ENCODE data around the gene PRUNE2.
"Not testable (repeated sequence)": the region's sequence is repeated elsewhere in the genome, so short reads cannot be mapped to it uniquely, and the experiment has no call there.

The PRUNE2 gene

DNA sequence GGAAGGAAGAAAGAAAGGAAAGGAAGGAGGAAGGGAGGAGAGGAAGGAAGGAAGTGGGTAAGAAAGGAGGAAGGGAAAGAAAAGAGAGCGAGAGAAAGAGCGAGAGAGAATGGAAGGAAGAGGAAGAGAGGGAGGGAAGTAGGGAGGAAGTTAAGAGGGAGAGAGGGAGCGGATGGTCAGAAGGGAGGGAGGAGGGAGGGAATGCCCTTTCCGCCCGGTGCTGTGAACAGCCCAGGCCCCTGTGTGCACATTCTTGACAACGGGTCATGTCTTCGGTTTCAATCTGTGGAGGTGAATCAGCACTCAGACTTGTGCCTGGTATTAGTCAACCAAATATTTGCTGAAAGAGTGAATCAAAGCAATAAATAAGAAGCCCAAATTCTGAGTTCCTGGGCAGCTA, 39.2 kb downstream of the PRUNE2 start:
- no peak for DNase-seq

DNA sequence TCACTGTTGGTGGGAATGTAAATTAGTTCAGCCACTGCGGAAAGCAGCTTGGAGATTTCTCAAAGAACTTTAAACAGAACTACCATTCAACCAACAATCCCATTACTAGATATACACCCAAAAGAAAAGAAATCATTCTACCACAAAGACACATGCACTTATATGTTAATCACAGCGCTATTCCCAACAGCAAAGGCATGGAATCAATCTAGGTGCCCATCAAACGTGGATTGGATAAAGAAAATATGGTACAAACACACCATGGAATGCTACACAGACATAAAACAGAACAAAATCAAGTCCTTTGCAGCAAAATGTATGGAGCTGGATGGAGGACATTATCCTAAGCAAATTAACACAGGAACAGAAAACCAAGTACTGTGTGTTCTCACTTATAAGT, 42.1 kb downstream of the PRUNE2 start:
- DNase-seq, result no peak

DNA sequence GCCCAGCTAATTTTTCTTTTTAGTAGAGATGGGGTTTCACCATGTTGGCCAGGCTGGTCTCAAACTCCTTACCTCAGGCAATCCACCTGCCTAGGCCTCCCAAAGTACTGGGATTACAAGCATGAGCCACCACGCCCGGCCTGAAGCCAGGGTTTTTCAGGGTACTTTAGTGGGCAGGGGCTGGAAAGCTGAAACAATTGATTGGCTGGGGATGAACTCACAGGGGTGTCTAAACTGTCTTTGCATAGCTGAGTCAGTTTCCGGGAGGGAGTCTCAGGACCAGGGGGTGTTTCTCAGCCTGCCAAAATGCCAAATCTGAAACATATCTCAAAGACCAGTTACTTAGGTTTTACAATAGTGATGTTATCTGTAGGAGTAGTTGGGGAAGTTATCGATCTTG, 46.1 kb downstream of the PRUNE2 start:
- DNase-seq, result no peak

DNA sequence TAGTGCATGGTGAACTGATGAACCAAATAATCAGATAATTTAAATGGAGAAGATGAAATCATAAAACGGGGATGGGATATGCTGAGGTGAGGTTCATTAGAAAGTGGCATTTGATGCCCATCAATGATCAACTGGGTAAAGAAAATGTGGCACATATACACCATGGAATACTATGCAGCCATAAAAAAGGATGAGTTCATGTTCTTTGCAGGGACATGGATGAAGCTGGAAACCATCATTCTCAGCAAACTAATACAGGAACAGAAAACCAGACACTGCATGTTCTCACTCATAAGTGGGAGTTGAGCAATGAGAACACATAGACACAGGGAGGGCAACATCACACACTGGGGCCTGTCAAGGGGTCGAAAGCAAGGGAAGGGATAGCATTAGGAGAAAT, 47.7 kb downstream of the PRUNE2 start:
- DNase-seq, result not testable (repeated sequence)

DNA sequence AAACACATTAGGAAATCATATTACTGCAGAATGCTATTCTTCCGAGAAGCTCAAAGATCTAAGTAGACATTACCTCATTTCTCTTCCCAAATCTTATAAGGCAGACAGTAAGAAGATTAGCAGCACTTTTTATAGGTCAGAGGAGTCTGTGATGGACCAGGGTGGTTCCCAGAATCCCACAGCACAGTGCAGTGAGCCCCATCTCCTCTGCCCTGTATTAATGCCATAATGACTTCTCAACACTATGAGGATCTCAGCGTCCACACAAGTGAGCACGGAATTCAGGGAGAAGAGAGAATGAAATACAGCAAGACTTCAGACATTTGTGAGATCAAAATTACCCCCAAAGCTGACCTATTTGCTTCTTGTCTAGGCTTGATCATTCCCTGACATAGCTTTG, 49.9 kb downstream of the PRUNE2 start:
- no peak for DNase-seq

DNA sequence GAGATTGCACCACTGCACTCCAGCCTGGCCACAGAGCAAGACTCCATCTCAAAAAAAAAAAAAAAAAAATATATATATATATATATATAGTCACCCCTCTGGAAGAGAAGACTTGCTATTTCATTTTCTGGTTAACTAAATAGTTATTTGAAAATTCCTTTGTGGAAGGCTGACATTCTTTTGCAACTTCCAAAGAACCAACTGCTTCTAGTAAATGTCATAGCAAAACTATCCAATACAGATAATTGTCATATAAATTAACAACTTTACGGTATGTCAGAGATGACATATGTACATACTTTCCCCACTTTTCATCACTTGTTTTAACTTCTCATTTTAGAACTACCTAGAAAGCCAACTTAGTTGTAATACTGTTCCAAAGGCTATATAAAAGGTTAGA, 50.9 kb downstream of the PRUNE2 start:
- no peak for DNase-seq

DNA sequence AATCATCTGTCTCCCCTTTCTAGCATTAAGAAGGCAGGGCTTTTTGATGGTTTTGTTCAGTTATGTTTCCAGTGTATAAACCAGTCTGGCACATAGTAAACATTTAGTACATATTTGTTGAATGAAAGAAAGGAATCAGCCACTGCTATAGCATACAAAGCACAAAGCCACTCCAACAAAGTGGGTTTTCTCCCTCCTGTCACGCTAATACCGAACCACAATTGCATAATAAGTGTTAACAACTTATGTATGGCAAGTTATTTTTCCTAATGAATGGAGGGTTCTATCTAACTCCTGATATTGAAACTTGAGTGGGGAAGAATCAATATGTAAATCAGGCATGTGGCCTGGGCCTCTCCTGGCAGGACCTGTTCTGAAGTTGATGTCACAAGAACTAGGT, 53.9 kb downstream of the PRUNE2 start:
- no peak for DNase-seq

DNA sequence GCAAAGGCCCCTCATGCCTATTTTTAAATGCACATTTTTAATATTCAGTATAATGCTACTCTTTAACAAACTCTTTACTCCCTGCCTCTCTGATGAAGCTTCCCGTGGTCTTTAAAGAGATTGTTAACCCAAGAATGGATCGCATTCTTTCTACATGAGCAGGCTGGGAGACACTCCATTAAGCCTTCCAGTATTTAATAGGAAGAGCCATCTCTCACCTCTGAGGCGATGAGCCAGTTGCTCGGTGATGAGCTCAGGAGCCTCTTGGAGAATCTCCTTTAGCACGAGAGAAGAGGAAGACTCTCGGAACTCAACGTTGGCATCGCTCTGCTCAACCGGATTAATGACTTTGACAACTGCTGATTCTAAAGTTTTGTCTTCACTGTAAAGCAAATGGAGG, 59.6 kb downstream of the PRUNE2 start:
- no peak for DNase-seq

DNA sequence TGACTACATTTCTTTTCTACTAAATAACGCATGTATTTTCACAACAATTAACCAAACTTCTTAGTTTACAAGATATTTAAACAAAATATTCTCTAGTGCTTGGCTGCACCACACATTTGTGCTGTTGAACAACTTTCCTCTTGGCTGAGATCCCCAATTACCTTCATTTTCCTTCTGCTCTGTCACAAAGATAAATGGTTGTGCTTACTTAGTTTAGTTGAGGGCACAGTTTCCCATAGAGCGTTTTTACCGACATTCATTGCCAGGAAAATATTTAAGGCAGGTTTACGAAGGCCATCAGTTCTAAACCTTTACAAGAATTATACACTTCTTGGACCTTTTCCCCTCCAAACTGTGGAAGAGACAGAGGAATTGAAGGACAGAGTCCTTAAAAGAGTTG, 60.7 kb downstream of the PRUNE2 start:
- no peak for DNase-seq

DNA sequence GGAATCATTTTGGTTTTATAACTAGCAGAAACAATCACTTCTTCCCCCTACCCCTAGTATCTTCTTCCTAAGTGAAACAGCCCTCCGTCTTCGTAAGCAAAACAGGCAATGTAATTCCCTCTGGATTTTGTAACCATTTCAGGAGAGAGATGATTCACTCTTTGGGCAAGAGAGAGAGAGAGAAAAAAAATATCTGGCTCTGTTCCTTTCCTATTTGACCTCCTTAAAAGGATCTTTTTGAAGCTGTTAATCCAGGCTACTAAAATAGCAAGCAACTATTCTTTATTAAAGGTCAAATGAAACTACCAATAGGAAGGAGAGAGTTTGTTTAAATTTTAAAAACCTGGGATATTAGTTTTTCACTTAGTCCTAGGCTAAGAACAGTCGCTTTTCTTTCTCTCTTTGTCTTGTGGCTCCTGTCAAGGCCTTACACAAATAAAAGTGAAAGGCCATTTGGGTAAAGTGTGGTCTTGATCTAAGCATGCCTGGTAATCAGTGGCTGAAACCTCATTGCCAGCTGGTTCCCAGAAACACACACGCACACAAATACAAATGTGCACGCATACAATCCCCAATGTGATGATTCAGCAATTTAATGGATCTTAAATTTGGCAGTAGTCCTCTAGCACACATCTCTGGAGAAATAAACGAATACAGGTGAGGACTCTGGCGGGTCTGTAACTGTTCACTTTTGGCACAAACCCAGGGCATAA, 70.2 kb downstream of the PRUNE2 start:
- no peak for DNase-seq

DNA sequence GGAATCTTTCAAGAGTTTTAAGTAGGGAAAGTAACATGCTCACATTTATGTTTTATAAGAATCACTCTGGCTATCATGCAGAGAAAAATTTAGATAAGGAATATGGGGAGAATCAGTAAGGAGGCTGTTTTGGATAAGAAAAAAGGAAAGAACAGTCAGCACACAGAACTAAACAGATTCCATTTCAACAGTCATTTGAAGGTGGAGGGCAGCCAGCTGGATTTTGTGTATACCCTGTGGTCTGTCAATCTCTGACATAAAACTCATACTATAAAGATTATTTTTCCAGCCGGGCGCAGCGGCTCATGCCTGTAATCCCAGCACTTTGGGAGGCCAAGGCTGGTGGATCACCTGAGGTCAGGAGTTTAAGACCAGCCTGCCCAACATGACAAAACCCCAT, 77.5 kb downstream of the PRUNE2 start:
- no peak for DNase-seq

DNA sequence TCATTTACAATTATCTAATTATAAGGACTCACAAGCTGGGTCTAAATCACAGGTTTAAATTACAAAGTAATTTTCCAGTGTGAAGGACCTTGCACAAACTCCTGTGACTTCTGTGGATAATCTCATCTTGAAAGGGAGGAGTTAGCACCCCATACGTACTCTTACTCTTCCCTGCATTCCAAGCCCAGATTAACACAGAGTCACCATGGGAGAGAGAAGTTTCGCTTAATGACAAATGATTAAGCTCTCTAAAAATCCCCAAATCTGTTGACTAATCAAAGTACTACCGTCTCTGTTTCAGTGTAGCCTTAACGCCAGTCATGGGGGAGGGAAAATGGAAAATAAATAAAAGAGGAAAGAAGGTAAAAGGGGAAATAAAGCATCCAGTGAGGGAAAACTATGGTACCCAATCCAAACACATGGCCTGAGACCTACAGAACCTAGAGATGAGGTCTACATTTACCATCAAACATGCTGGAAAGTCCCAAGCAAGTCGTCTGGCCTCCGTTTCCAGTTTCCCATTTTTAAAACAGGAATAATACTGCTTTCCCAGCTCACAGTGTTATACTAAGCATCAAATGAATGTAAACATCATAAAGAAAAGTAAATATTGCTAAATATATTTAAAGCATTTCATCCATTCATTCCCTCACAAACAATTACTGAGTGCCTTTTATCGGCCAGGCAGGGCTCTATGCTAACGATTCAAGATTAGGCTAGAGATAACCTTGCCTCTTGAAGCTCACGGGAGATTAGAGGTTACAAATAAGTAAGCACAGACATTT, 78.4 kb downstream of the PRUNE2 start:
- DNase-seq, result no peak

DNA sequence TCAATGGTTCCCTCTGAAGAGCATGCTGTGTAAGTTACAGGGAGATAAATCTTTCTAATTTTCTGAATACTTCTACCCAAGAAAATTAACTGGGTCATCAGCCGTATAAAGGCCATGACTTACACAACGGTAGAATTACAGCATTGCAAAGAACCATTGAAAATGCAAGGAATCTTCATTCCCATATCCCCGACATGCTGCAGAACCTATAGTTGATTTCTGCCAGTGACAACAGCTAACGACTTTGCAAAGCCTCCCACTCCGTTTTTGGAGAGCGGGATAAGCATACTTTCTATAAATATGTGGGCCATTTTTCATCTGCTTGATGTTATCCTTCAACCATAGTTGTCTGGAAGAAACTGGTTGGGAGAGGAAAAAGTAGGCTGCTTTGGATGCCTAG, 85.5 kb downstream of the PRUNE2 start:
- DNase-seq, result no peak

DNA sequence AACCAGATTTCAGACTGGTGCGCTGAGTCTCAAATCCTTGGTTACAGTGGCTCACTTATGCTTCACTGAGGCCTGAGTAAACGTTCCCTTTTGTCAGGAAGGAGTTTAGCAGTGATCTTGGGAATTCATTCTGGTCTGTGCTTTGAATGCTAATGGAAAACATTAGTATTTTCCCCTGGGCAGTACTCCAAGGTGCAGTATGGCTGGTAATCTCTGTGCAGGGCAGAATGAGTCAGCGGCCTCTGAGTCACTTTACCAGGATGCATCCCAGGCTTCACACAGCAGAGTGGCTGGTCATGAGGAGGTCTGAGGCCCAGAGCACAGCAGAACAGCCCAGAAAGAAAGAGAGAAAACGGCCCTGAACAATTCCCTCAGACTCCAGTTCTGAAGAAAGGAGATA, 87.6 kb downstream of the PRUNE2 start:
- DNase-seq, result no peak

DNA sequence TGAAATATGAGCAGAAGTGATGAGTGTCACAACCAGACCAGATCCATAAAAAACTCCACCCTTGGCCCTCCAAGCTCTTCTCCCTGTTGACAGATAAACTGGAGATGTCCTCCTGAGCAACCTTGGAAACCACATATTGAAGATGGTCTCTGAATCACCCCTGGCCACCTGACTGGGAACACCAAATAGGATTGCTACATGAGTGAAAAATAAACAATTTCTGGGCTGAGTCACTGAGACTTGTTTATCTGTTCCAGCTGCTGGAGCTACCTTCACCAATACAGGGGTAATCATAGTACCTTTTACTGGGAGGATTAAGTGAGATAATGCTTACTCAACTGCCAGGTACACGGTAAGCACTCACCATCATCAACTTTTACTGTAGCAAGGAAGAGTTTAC, 88.4 kb downstream of the PRUNE2 start:
- no peak for DNase-seq

DNA sequence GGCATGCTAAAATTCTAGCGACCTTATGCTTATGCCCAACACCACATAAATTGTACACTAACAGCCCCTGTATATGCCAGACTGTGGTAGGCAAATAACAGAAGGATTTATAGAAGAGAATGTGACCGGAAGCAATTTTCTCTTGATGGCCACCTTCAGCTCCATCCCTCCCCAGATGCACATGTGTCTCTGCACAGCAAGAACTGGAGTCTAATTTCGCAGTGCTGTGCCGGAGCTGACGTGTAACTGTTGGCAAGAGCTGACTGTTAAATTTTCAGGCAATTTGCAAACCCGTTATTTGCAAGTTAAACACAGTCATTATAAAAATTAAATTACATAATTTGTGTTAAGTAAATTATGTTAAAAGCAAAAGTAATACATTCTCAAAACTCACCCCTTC, 93.3 kb downstream of the PRUNE2 start:
- DNase-seq, result no peak

DNA sequence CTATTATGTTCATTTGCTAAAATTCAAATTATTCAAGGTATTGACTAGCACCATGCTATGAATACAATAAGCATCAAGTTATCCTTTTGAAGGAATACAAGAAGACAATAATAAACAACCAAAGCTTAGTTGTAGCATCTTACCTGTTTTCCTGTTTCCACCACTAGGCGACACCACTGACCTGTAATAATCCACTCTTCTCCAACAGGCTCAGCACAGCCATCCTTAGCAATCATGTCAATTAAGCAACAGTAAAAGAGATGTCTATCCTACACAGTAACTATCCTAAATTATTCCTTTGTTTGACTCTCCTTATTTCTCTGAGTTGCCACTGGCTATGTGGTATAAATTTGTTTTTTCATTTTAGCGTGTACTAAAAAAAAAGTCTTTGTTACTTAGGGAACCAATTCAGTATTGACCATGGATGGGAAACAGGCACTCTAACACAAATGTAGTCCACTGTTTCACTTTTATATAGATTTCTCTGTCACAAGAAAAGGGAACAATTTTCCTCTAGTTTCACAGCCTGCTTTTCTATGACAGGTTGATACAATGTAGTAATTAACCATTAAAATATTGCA, 95.4 kb downstream of the PRUNE2 start:
- DNase-seq, result no peak

DNA sequence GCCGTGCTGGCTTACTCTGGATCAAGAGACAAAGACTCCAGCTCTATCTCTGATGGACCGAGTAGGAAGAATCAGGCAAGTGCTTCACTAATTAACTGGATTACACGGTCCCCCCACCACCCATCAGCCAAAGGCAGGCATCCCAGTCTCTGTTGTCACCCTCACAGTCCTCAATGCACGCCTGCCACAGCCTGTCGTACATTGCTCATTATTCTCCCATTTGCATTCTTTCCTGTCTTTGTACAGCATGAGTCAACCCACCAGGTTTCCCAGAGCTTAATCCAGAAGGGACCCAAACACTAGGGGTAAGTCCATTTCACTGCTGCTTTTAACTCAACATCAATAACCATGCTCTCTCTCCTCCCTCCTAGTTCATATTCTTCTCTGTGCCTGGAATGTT, 97.3 kb downstream of the PRUNE2 start:
- DNase-seq, result no peak

DNA sequence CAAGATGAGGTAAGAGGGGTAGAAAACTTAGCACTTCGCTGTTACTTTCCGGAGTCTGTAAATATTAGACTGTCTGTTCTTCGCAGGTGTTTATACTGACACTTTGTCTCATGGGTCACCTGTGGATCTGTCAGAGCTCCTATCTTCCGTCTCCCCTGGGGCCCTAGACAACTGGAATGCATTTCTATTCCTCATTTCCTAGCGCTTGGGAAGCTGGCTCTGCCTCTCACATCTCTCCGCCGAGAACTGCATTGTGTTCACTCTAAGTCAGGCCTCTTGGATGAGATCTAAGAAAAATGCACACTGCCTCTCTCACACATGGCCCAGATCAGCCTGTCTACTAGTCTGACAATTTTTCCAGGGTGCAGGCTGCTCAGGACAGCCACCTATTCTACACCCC, 102.2 kb downstream of the PRUNE2 start:
- DNase-seq, result no peak

DNA sequence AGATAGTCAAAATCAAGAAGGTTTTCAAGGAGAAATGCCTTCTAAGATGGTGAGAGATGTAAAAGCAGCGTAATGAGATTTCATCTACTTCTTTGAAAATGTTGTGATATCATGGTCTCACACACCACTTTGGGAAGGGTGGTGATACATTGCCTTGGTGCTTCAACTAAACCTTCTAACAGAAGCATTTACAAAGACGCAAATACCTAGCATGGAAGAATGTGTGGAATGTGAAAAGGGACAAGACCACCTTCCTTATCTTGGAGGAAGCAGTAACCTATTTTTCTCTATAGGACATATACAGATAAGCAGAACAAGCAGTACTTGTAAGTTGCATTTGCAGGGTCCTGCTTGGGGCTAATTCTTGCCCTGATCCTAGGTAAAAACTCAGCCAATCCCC, 102.8 kb downstream of the PRUNE2 start:
- no peak for DNase-seq

DNA sequence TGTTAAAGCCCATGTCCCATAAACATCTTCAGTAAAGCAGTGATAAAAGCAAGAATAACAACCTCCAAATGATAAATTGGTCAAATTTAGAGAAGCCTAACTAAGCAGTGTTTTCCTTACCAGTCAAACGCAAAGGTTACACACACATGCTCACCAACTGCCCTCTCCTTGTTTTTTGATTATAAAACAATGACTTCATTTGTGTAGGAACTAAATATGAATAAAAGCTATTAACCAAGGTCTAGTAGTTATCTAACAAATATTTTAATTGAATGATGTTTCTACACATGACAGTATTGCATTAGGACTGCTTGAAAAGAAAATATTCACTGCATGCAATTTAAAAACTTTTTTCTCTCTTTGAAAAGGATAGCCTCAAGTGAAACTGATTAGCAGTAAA, 105.0 kb downstream of the PRUNE2 start:
- no peak for DNase-seq

DNA sequence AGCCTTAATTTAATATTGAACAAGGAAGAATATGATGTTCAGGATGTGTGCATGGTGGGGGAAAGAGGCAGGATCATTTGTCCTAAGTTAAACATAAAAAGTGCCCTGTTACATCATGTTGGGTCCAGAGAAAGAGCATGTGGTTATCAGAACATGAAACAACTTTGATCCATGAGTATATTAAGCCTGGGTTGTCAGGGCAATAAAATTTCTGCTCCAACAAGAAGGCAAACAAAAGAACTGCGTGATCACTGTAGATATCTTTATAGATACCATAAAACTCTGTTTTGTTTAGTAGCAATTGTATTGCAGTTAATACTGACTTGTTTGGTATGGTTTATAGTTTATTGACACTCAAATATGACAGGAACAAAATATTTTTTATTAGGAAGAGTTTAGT, 106.4 kb downstream of the PRUNE2 start:
- DNase-seq, result no peak

DNA sequence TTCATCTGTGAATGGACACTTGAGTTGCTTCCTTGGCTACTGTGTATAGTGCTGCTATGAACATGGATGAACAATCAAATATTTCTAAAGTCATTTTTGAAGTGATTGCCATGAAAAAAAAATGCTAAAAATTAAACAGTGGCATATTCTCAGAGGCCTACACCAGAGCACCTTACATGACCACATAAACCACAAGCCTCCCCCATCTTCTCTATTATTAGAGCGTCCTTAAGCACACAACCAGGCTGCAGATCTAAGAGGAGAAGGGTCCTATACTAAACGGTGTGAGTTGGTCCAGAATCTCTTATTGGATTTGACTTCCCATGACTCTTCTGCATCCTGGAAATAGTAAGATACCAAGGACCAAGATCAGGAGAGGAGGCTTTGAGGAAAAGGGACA, 107.4 kb downstream of the PRUNE2 start:
- no peak for DNase-seq

DNA sequence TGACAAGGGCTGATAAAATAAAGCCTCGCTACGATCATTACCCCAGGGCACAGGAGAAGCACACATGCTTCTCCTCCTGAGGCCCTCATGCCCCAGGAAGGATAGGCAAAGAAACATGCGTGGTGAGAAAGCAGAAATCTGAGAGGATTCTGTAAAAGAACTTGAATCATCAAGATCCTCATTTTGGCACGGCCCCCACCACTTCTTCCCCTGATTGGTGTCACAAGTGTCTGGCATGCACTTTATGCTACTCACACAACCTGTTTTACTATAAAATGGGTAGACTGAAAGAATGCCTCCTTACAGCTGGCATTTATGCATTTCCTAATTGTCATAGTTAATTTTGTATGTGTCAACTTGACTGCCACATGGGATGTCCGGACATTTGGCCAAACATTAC, 109.6 kb downstream of the PRUNE2 start:
- DNase-seq, result no peak
